GM19238 (cell line): ENCODE data around the gene ACSM6.

Experiments
- DNase-seq: peaks from one replicate; pipeline ENCODE4 v3.0.0; 2011; ENCODE audit warnings: low spot score; ENCODE audit not compliant: insufficient read length

Gene ACSM6

GRCh38 chr10:95245425-95246055 is 51.5 kb downstream of the ACSM6 start:
- DNase-seq: peak; percentile 32

- peak; percentile 35 for DNase-seq
Observed at GRCh38 chr10:95246582-95247051, 52.6 kb downstream of the ACSM6 start.

GRCh38 chr10:95247200-95247880 is 53.3 kb downstream of the ACSM6 start:
- no peak for DNase-seq

GRCh38 chr10:95247881-95248583 is 54.0 kb downstream of the ACSM6 start:
- no peak for DNase-seq

- DNase-seq: no peak
Observed at GRCh38 chr10:95248989-95249388, 55.0 kb downstream of the ACSM6 start.

GRCh38 chr10:95249467-95249866 is 55.4 kb downstream of the ACSM6 start:
- DNase-seq: no peak

GRCh38 chr10:95250856-95251255 is 56.8 kb downstream of the ACSM6 start:
- DNase-seq: no peak

- DNase-seq: no peak
Observed at GRCh38 chr10:95253007-95253406, 59.0 kb downstream of the ACSM6 start.

- DNase-seq: no peak
Observed at GRCh38 chr10:95253686-95254085, 59.6 kb downstream of the ACSM6 start.

- DNase-seq: no peak
Observed at GRCh38 chr10:95254629-95255028, 60.6 kb downstream of the ACSM6 start.

GRCh38 chr10:95256268-95256667 is 62.2 kb downstream of the ACSM6 start:
- DNase-seq: no peak

- no peak for DNase-seq
Observed at GRCh38 chr10:95257849-95258248, 63.8 kb downstream of the ACSM6 start.

GRCh38 chr10:95260397-95260881 is 66.4 kb downstream of the ACSM6 start:
- DNase-seq: no peak

- no peak for DNase-seq
Observed at GRCh38 chr10:95260909-95261552, 67.0 kb downstream of the ACSM6 start.

- no peak for DNase-seq
Observed at GRCh38 chr10:95261926-95262325, 67.9 kb downstream of the ACSM6 start.

- DNase-seq: no peak
Observed at GRCh38 chr10:95262763-95263518, 68.9 kb downstream of the ACSM6 start.

GRCh38 chr10:95263864-95264226 is 69.8 kb downstream of the ACSM6 start:
- no peak for DNase-seq

- DNase-seq: no peak
Observed at GRCh38 chr10:95264227-95265051, 70.4 kb downstream of the ACSM6 start.

GRCh38 chr10:95265572-95265971 is 71.5 kb downstream of the ACSM6 start:
- DNase-seq: no peak

- DNase-seq: no peak
Observed at GRCh38 chr10:95266674-95267095, 72.6 kb downstream of the ACSM6 start.
